HFFc6 (cell line): ENCODE data around the gene GAA. TPM values are rescaled to one million over a fixed set of nuclear protein-coding genes. Genes with fewer than 3 reads are reported as not detected.
A peak's percentile ranks its signal among the peaks of the same experiment; 100 is the strongest.

Source experiments
- DNase-seq: peaks from one replicate; pipeline ENCODE4 v3.0.0-alpha.2; 2018
- H3K27ac Mint-ChIP-seq: 2 replicates; pipeline ENCODE4 v1.8.0; 2020; ENCODE audit warnings: mild to moderate bottlenecking, mixed read lengths
- H3K27me3 Mint-ChIP-seq: 2 replicates; pipeline ENCODE4 v1.8.0; 2021; ENCODE audit warnings: mild to moderate bottlenecking, moderate library complexity, mixed read lengths; ENCODE audit not compliant: insufficient read depth
- H3K36me3 Mint-ChIP-seq: 2 replicates; pipeline ENCODE4 v1.8.0; 2021; ENCODE audit warnings: low read depth, mixed read lengths
- H3K4me1 Mint-ChIP-seq: 2 replicates; pipeline ENCODE4 v1.8.0; 2020; ENCODE audit warnings: low read depth, mixed read lengths
- H3K4me3 Mint-ChIP-seq: 2 replicates; pipeline ENCODE4 v1.8.0; 2020; ENCODE audit warnings: mild to moderate bottlenecking, moderate library complexity, mixed read lengths
- H3K9me3 Mint-ChIP-seq: 2 replicates; pipeline ENCODE4 v1.8.0; 2020; ENCODE audit warnings: mild to moderate bottlenecking, mixed read lengths
- total RNA-seq, 6 experiments: library from RNA; stranded (reverse); fragmentation: NEBNext Ultra II Directional; extraction: Animal tissue kit (Norgen Biotek cat#: 25700); gene quantifications; 2 replicates in 1 of 6; 3 replicates in 5 of 6; pipeline ENCODE4 v1.2.3, GENCODE V29; 2021
- TF ChIP-seq, protein P1 (sequence below): fragments of 200-600 bp; sonication (generic); IDR thresholded peaks from 2 replicates; pipeline ENCODE4 v1.5.0; 2021; ENCODE audit warnings: antibody characterized with exemption, mild to moderate bottlenecking

The GAA gene
- total RNA-seq, 6 experiments from 2014 or later, result 17.4 to 34.1 (median 18.6) TPM

DNA sequence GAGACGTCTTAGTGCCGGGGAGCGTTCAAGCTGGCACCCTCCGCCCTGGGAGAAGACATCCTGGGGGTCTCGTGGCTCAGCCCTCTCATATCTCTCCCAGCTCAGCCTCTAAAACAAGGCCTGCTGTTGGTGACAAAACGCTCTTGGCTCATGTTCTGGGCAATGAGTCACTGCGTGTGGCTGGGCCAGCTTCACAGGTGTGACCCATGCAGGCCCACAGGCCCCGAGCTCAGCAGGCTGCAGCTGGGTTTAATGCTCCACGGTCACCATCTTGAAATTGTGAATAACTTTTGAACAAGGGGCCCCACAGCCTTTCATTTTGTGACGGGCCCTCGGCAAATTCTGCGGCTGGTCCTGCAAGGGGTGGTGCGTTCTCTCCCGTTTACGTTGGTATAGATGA is 22.4 kb downstream of the GAA start:
- H3K4me3 Mint-ChIP-seq, result no peak overlapping the region
- DNase-seq, result no peak
- no peak overlapping the region for H3K27ac Mint-ChIP-seq
- H3K36me3 Mint-ChIP-seq, result no peaks in the 10 kb centered on the region
- TF ChIP-seq, protein P1, sequence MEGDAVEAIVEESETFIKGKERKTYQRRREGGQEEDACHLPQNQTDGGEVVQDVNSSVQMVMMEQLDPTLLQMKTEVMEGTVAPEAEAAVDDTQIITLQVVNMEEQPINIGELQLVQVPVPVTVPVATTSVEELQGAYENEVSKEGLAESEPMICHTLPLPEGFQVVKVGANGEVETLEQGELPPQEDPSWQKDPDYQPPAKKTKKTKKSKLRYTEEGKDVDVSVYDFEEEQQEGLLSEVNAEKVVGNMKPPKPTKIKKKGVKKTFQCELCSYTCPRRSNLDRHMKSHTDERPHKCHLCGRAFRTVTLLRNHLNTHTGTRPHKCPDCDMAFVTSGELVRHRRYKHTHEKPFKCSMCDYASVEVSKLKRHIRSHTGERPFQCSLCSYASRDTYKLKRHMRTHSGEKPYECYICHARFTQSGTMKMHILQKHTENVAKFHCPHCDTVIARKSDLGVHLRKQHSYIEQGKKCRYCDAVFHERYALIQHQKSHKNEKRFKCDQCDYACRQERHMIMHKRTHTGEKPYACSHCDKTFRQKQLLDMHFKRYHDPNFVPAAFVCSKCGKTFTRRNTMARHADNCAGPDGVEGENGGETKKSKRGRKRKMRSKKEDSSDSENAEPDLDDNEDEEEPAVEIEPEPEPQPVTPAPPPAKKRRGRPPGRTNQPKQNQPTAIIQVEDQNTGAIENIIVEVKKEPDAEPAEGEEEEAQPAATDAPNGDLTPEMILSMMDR, result no peak
- H3K9me3 Mint-ChIP-seq, result no peaks in the 10 kb centered on the region
- peaks cover 7% of the 10 kb centered on the region; the same call in 1 of the 2 replicates for H3K4me1 Mint-ChIP-seq
- H3K27me3 Mint-ChIP-seq, result peaks cover 3% of the 10 kb centered on the region

DNA sequence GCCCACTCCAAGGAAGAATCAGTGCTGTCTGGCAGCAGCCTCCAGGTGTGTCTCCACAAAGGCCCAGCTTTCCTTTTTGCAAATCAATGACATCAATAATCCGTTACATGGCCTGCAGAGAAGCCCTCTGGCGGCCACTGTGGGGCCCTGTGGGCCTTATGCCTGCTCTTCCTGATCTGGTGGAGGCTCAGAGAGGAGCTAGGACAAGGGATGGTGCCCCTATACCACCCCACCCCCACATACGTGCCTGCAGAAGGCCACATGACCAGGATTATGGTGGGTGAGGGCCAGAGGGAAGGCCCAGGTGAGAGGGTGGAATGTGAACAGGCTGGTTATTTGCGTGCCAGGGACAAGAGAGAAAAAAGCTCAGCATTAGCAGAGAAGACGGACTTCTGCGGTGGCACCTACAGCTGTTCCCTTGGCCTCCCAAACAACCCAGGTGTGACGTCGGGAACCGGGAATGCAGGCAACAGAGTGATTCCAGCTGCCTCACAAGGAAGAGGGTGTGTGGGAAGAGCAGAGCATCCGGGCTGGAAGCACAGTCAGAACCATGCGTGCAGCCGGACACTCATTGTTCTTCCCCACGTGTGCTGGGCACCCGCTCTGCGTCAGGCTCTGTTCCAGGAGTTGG is 23.1 kb downstream of the GAA start:
- Mint-ChIP-seq H3K36me3 (no peaks in the 10 kb centered on the region), H3K27ac (no peak overlapping the region), H3K27me3 (peaks cover 3% of the 10 kb centered on the region), H3K9me3 (no peaks in the 10 kb centered on the region), H3K4me3 (no peak overlapping the region), H3K4me1 (peaks cover 7% of the 10 kb centered on the region; the same call in 1 of the 2 replicates)
- TF ChIP-seq, protein P1, result peak; percentile 64
- no peak for DNase-seq

DNA sequence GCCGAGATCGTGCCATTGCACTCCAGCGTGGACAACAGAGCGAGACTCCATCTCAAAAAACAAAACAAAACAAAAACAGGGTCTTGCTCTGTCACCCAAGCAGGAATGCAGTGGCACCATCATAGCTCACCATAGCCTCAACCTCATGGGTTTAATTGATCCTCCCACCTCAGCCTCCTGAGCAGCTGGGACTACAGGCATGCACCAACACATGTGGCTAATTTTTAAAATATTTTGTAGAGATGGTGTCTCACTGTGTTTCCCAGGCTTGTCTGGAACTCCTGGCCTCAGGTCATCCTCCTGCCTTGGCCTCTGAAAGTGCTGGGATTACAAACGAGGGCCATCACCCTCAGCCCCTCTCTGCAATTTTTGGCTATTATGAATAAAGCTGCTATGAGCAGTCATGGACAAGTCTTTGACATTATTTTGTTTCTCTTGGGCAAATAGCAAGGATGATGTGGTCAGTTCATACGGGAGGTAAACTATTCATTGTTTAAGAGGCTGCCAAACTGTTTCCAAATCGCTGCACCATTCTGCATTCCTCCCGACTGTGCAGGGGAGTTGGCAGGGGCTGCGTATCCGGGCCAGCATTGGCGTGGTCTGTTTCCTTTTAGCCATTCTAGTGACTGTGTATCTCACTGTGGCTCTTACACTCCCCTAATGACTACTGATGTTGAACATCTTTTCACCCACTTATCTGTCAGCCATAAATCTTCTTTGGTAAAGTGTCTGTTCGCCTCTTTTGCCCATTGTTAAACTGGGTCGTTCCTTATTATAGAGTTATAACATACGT is 24.5 kb downstream of the GAA start:
- peak; percentile 19 for DNase-seq
- H3K9me3 Mint-ChIP-seq, result no peaks in the 10 kb centered on the region
- H3K27me3 Mint-ChIP-seq, result peaks cover 3% of the 10 kb centered on the region
- H3K4me1 Mint-ChIP-seq, result peaks cover 7% of the 10 kb centered on the region; the same call in 1 of the 2 replicates
- no peak overlapping the region for H3K27ac Mint-ChIP-seq
- H3K4me3 Mint-ChIP-seq, result no peak overlapping the region
- no peaks in the 10 kb centered on the region for H3K36me3 Mint-ChIP-seq
- TF ChIP-seq, protein P1, result no peak

DNA sequence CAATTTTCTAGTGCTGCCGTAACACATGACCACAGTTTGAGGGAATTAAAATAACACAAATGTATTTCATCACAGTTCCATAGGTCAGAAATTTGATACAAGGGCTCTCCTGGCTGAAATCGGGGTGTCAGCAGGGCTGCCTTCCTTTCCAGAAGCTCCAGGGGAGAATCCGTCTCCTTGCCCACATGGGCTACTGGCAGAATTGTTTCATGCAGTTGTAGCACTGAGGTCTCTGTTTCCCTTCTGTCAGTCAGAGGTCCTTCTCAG is 25.0 kb downstream of the GAA start:
- TF ChIP-seq, protein P1, result no peak
- Mint-ChIP-seq H3K9me3 (no peaks in the 10 kb centered on the region), H3K27me3 (peaks cover 3% of the 10 kb centered on the region), H3K4me3 (no peak overlapping the region), H3K36me3 (no peaks in the 10 kb centered on the region), H3K4me1 (peaks cover 7% of the 10 kb centered on the region; the same call in 1 of the 2 replicates), H3K27ac (no peak overlapping the region)
- DNase-seq, result no peak

DNA sequence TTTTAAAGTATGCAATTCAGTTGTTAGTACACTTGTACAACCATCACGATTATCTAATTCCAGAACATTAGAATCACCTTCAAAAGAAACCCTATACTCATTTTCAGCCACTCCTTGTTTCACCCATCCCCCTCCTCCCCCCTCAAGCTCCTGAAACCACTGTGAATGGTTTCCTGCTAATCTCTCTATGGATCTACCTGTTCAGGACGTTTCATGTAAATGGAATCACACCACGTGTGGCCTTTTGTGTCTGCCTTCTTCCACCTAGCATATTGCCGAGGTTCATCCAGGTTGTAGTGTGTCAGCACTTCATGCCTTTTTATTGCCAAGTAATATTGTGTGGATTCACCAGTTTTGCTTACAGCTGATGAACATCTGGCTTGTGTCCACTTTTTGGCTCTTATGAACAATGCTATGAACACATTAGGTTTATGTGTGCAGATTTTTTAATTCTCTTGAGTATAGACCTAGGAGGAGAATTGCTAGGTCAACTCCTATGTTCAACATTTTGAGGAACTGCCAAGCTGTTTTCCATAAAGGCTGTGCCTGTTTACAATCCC is 27.7 kb downstream of the GAA start:
- Mint-ChIP-seq H3K4me3 (no peak overlapping the region), H3K9me3 (no peaks in the 10 kb centered on the region), H3K4me1 (peaks cover 5% of the 10 kb centered on the region; the same call in 1 of the 2 replicates), H3K27me3 (peaks cover under 1% of the 10 kb centered on the region; the same call in 1 of the 2 replicates), H3K36me3 (peaks cover 12% of the 10 kb centered on the region), H3K27ac (no peak overlapping the region)
- DNase-seq, result no peak
- TF ChIP-seq, protein P1, result no peak
